Tibial nerve (tissue), 4 donors: ENCODE results near the gene EFNB1. TPM values are rescaled to one million over a fixed set of nuclear protein-coding genes. Genes with fewer than 3 reads are reported as not detected.
A peak's percentile ranks its signal among the peaks of the same experiment; 100 is the strongest.

ENCODE experiments used
- DNase-seq, 2 donors: peaks; one replicate each; pipeline ENCODE4 v3.0.0-alpha.2; 2019; ENCODE audit warnings: low spot score in 2 of 2
- H3K27ac ChIP-seq, 4 donors: fragments of 200-600 bp; sonication (generic) in 3 of 4; one replicate each; pipeline ENCODE4 v1.5.1; 2017 to 2019; ENCODE audit warnings: mild to moderate bottlenecking in 1 of 4
- H3K27me3 ChIP-seq, 2 donors: fragments of 200-600 bp; sonication (generic) in 1 of 2; one replicate each; pipeline versions ENCODE4 v1.5.1 to v1.6.0; 2017 to 2019
- H3K36me3 ChIP-seq, 3 donors: fragments of 200-600 bp; sonication (generic); one replicate each; pipeline ENCODE4 v1.5.1; 2018 to 2019
- H3K4me1 ChIP-seq, 4 donors: fragments of 200-600 bp; sonication (generic) in 3 of 4; one replicate each; pipeline ENCODE4 v1.5.1; 2017 to 2019
- H3K4me3 ChIP-seq, 4 donors: fragments of 200-600 bp; sonication (generic) in 3 of 4; one replicate each; pipeline ENCODE4 v1.5.1; 2017 to 2019; ENCODE audit warnings: mild to moderate bottlenecking in 1 of 4, moderate library complexity in 1 of 4
- H3K9me3 ChIP-seq, 4 donors: fragments of 200-600 bp; sonication (generic) in 3 of 4; one replicate each; pipeline ENCODE4 v1.5.1; 2017 to 2019
- CTCF ChIP-seq, 5 experiments: fragments of 200-600 bp in 3 of 5; fragments of 450-650 bp in 2 of 5; sonication (generic) in 3 of 5; IDR thresholded peaks; one replicate each; pipeline ENCODE4 v1.5.1; 2016 to 2019; ENCODE audit warnings: antibody characterized with exemption in 5 of 5, mild to moderate bottlenecking in 3 of 5, moderate library complexity in 2 of 5
- EP300 ChIP-seq, 2 donors: sonication (generic); formaldehyde crosslinking; IDR thresholded peaks; one replicate each; pipeline ENCODE4 v1.6.1; 2017; ENCODE audit warnings: antibody characterized with exemption in 2 of 2, mild to moderate bottlenecking in 1 of 2
- POLR2A ChIP-seq, 2 donors: fragments of 450-650 bp; IDR thresholded peaks; one replicate each; pipeline ENCODE4 v1.6.1; 2017; ENCODE audit warnings: antibody characterized with exemption in 2 of 2, mild to moderate bottlenecking in 2 of 2, moderate library complexity in 2 of 2
- WGBS, 2 donors: methylation state at CpG; one replicate each; pipeline ENCODE4 v1.1.5; 2018; 5-methylcytosine and 5-hydroxymethylcytosine counted together
- total RNA-seq, 4 donors: library from RNA; depleted of rRNA; stranded (reverse); fragments of >200 nt; gene quantifications; one replicate each; pipeline ENCODE4 v1.1.0, GENCODE V29; 2016

EFNB1 gene
- total RNA-seq, 4 donors from 2014 or later = 74.4 to 127 (median 106) TPM

DNA sequence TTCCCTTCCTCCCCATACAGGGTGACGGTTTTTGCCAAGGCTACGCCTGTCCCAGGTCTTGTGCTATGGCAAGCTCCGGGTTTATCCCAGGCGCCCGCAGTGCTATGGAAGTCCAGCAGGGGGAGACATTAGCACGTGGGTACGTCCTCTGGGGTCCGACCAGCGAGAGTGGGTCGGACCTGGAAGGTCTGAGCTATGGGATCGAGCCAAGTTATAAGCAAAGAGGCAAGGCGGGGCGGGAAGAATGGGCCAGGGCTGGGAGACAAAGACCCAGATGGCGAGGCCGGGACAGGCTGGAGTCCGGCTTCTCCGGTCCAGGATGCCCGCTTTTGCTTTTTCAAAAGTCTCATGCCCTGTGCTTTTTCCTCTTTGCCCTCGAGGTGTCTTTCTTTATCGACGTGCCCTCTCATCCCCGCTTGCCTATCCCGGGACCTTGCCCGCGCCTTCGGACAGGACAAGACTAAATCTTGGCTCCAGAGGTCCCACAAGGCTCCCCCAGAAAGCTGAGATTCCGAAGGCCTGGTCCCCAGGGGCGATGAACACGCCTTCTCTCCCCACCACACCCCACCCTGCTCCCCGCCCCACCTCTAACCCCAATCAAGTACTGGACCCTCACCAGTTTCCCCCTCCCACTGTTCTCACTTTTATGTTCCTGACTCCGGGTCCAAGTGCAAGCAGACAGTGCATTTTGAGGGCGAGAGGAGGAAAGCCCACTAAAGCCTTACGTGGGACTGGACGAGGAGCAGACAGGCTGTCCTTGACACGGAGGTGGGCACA, 785 bp upstream of the EFNB1 start:
- Histone ChIP-seq H3K27ac (peak overlapping the region in 3 of 4 donors; percentile 65 to 90 (median 79)), H3K27me3 (peaks cover 0 to 19% of the 10 kb centered on the region in 2 donors), H3K4me1 (peaks cover 0 to 3% (median under 1%) of the 10 kb centered on the region in 4 donors), H3K9me3 (no peaks in the 10 kb centered on the region), H3K36me3 (no peaks in the 10 kb centered on the region), H3K4me3 (peak overlapping the region; percentile 3 to 83 (median 76))
- TF ChIP-seq EP300 (IDR thresholded peaks at IDR 0.05) (no peak), CTCF (IDR thresholded peaks at IDR 0.05) (peak; percentile 78 to 93 (median 84))
- DNase-seq = peak; percentile 79 to 89
- 1 to 36% methylated on average over 33 to 34 of the region's 35 CpGs for WGBS, 2 donors

DNA sequence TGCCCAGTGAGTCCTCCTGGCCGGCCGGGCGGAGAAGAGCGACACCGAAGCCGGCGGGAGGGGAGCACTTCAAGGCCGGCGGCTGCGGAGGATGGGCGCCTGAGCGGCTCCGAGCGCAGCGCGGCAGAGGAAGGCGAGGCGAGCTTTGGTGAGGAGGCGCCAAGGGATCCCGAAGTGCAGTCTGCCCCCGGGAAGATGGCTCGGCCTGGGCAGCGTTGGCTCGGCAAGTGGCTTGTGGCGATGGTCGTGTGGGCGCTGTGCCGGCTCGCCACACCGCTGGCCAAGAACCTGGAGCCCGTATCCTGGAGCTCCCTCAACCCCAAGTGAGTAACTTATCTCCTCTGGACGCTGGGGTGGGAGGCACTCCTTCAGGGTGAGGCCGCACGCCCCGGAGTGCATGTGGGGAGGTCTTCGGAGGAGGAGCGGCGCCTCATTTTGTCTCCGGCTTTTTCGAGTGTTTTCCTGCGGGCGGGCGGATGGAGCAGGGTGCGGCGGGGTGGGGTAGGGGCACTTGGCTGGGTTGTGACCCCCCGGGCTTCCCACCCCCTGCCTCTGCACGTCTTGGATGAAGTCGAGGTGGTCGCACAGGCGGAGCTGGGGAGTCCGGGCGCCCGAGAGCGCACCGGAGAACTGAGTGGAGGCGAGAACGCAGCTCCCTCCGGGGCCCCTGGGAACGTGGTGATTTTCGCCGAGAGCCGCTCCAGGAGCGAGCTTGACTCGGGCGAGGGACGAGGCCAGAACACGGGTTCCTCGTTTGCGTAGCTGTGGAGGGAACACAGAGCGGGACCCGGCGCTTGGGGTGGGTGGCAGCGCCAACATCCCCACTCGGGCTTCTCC, 979 bp downstream of the EFNB1 start:
- DNase-seq = no peak
- H3K27ac ChIP-seq = peak overlapping the region; percentile 61 to 90 (median 84)
- H3K27me3 ChIP-seq = peaks cover 0 to 7% of the 10 kb centered on the region in 2 donors
- peaks cover 0 to 18% (median 2%) of the 10 kb centered on the region in 4 donors for H3K4me1 ChIP-seq
- H3K4me3 ChIP-seq = peak overlapping the region; percentile 72 to 83 (median 79)
- no peaks in the 10 kb centered on the region for H3K9me3 ChIP-seq
- TF ChIP-seq EP300 (IDR thresholded peaks at IDR 0.05) (no peak), POLR2A (IDR thresholded peaks at IDR 0.05) (no peak), CTCF (IDR thresholded peaks at IDR 0.05) (no peak)
- no peaks in the 10 kb centered on the region for H3K36me3 ChIP-seq
- 1 to 56% methylated on average over 25 to 56 of the region's 74 CpGs for WGBS, 2 donors

- no peak for DNase-seq
- Histone ChIP-seq H3K27ac (peak overlapping the region in 3 of 4 donors; percentile 82 to 90 (median 85)), H3K9me3 (no peaks in the 10 kb centered on the region), H3K36me3 (no peaks in the 10 kb centered on the region), H3K27me3 (peaks cover 0 to 7% of the 10 kb centered on the region in 2 donors), H3K4me1 (peaks cover 0 to 28% (median 6%) of the 10 kb centered on the region in 4 donors), H3K4me3 (peak overlapping the region; percentile 72 to 83 (median 79))
- TF ChIP-seq EP300 (IDR thresholded peaks at IDR 0.05) (no peak), POLR2A (IDR thresholded peaks at IDR 0.05) (no peak), CTCF (IDR thresholded peaks at IDR 0.05) (no peak)
- 8 to 45% methylated on average over 23 to 29 of the region's 29 CpGs for WGBS, 2 donors
These were observed 1.9 kb downstream of the EFNB1 start for GRCh38 chrX:68830419-68831404.

DNA sequence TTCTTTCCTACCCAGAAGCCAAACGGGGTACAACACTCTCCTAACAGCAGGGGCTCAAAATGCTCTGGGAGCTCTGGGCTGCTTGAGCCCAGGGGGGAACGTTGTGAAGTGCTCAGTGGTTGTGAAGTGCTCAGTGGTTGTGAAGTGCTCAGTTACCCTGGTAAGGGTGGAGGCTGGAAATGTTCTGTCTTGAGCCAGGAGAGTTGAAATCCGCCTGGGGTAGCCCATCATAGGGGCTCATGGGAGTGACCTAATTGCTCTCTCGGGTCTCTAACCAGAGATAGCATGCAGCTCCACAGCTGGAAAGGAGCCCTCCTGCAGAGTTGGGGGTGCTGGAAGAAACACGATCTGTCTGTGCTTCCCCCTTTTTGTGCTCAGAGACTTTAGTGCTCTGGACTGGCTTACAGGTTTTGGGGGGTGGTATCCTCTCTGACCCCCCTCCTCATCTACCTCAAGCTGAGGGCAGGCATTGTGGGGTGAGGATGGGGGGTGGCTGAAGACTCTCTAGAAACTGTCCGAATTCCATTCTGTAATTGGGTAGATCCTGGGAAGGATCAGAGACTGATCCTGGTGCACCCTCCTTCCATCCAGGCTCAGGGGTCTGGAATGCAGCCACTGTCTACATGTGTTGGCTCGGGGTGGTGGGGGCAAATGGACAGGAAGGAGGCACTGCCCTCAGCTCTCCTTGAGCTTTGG, 2.7 kb downstream of the EFNB1 start:
- TF ChIP-seq CTCF (IDR thresholded peaks at IDR 0.05) = no peak
- no peak for TF ChIP-seq POLR2A (IDR thresholded peaks at IDR 0.05)
- TF ChIP-seq EP300 (IDR thresholded peaks at IDR 0.05) = no peak
- Histone ChIP-seq H3K27ac (peak overlapping the region in 3 of 4 donors; percentile 82 to 90 (median 85)), H3K9me3 (no peaks in the 10 kb centered on the region), H3K27me3 (peaks cover 0 to 7% of the 10 kb centered on the region in 2 donors), H3K4me3 (peak overlapping the region; percentile 72 to 83 (median 79)), H3K4me1 (peaks cover 0 to 30% (median 6%) of the 10 kb centered on the region in 4 donors), H3K36me3 (no peaks in the 10 kb centered on the region)
- 10 to 30% methylated on average over 4 to 7 of the region's 7 CpGs for WGBS, 2 donors
- no peak for DNase-seq
